SK-N-MC (cell line): Measurements from ENCODE around the gene NHERF2.

ENCODE experiments used
- EZH2 ChIP-seq: fragments of 200-600 bp; sonication (generic); IDR thresholded peaks from one replicate; pipeline ENCODE4 v1.6.1; 2017; ENCODE audit warnings: antibody characterized with exemption
- POLR2AphosphoS5 ChIP-seq: IDR thresholded peaks from 2 replicates; pipeline ENCODE4 v1.6.1; 2012; ENCODE audit warnings: mild to moderate bottlenecking, low read depth, low read length, borderline replicate concordance

- TF ChIP-seq POLR2AphosphoS5 (no peak), EZH2 (no peak)
These were observed 34.8 kb downstream of the NHERF2 start for GRCh38 chr16:2061526-2061925.
